Heart left ventricle (tissue), 16 donors: ENCODE data around the gene XPO6. TPM values are rescaled to one million over a fixed set of nuclear protein-coding genes. Genes with fewer than 3 reads are reported as not detected.

ENCODE experiments used
- ATAC-seq, 4 donors: fragments of 200-7000 bp; cut with Tn5 transposase; one replicate each; pipeline ENCODE4 v1.9.1; 2020 to 2022; ENCODE audit warnings: moderate library complexity in 4 of 4, mild to moderate bottlenecking in 3 of 4, moderate number of reproducible peaks in 1 of 4
- DNase-seq, 5 donors: peaks; one replicate each; pipeline ENCODE4 v3.0.0-alpha.2; 2020
- H3K27ac ChIP-seq, 12 donors: fragments of 200-600 bp; sonication (generic) in 4 of 12; one replicate each; pipeline versions ENCODE4 v1.5.0 to v1.8.0; 2016 to 2022; ENCODE audit warnings: mild to moderate bottlenecking in 2 of 12
- H3K27me3 ChIP-seq, 9 donors: fragments of 200-600 bp; sonication (generic) in 2 of 9; one replicate each; pipeline versions ENCODE4 v1.5.1 to v1.8.0; 2016 to 2022; ENCODE audit warnings: mild to moderate bottlenecking in 3 of 9
- H3K36me3 ChIP-seq, 9 donors: fragments of 200-600 bp; sonication (generic) in 2 of 9; one replicate each; pipeline versions ENCODE4 v1.5.0 to v1.8.0; 2018 to 2022; ENCODE audit warnings: mild to moderate bottlenecking in 2 of 9
- H3K4me1 ChIP-seq, 12 donors: fragments of 200-600 bp; sonication (generic) in 4 of 12; one replicate each; pipeline versions ENCODE4 v1.5.0 to v1.8.0; 2016 to 2022; ENCODE audit warnings: mild to moderate bottlenecking in 3 of 12
- H3K4me3 ChIP-seq, 12 donors: fragments of 200-600 bp; sonication (generic) in 4 of 12; one replicate each; pipeline versions ENCODE4 v1.5.0 to v1.8.0; 2017 to 2022; ENCODE audit warnings: mild to moderate bottlenecking in 9 of 12, moderate library complexity in 4 of 12
- H3K9me3 ChIP-seq, 12 donors: fragments of 200-600 bp; sonication (generic) in 4 of 12; one replicate each; pipeline versions ENCODE4 v1.5.0 to v1.8.0; 2016 to 2022; ENCODE audit warnings: mild to moderate bottlenecking in 1 of 12
- CTCF ChIP-seq, 12 donors: fragments of 200-600 bp; sonication (generic) in 4 of 12; IDR thresholded peaks; one replicate each; pipeline versions ENCODE4 v1.5.0 to v1.8.0; 2018 to 2022; ENCODE audit warnings: antibody characterized with exemption in 12 of 12, mild to moderate bottlenecking in 5 of 12
- POLR2A ChIP-seq, 2 donors: fragments of 450-650 bp; IDR thresholded peaks; one replicate each; pipeline ENCODE4 v1.6.1; 2017; ENCODE audit warnings: antibody characterized with exemption in 2 of 2, mild to moderate bottlenecking in 2 of 2, moderate library complexity in 2 of 2
- WGBS, 4 donors: extraction: QIAGEN DNeasy Blood & Tissue Kit in 2 of 4; methylation state at CpG; one replicate each; pipeline versions ENCODE4 v1.1.5 to v1.1.7; 2013 to 2018; 5-methylcytosine and 5-hydroxymethylcytosine counted together
- intact Hi-C, 10 donors: fragments of 100-400 bp; cut with DNase I; formaldehyde crosslinking; loops; one replicate each; pipeline versions ENCODE4 v1.11.1 to v1.14.2; 2022
- polyA plus RNA-seq, 2 donors: library from polyadenylated mRNA; stranded (reverse); fragments of 200-250 nt; gene quantifications; one replicate each; pipeline ENCODE4 v1.2.3, GENCODE V29; 2013
- total RNA-seq, 9 donors: library from RNA; depleted of rRNA in 2 of 9; stranded (reverse); fragments of >200 nt in 2 of 9; fragmentation: NEBNext Ultra II Directional in 3 of 9; extraction: Animal tissue kit (Norgen Biotek cat#: 25700) in 3 of 9; gene quantifications; one replicate each; pipeline versions ENCODE4 v1.1.0 to v1.2.4, GENCODE V29; 2016 to 2023
- donor health status: ischemic (EF 13 %, LVEDD 7.1; RV severe dilation, severe dysfunction).
- donor health status: healthy with polysubstance abuse.
- donor health status: DM: no; HTN: yes; CAD: no.
- donor health status: DM: no; HTN: no; CAD: no.
- donor health status: ischemic (EF 25% LVEDD 6.9; RV normal size, moderate dysfunction).
- donor health status: ischemic (EF 25% LVEDD 5.7; RV mildly dilated, moderate dysfunction).
- donor health status: healthy.
- donor health status: DM: yes; HTN: yes; CAD: no.
- donor health status: ischemic (EF 35%, LVEDD 5.7; RV mildly dilated, moderate dysfunction).
- donor health status: nonischemic (EF 11% LVEDD 7.7; RV severe dilation, severe dysfunction).
- donor health status: DM: yes; HTN: yes; CAD: no.
- donor health status: PGD.
- donor health status: ischemic (EF 29% LVEDD 5.4; RV normal size, mild dysfunction).
- donor health status: nonischemic (EF 23%, LVEDD 6.1; RV moderate dilation, normal function).

Gene XPO6
- total and polyA plus RNA-seq, 11 donors, result 19.8 to 78.0 (median 33.0) TPM

GRCh38 chr16:28193530-28194423, 18.0 kb downstream of the XPO6 start:
- peak overlapping the region in 1 of 12 donors; percentile 75 for H3K27ac ChIP-seq
- peak overlapping the region in 1 of 12 donors; percentile 21 for H3K4me3 ChIP-seq
- WGBS, 4 donors, result 81 to 85% (median 84%) methylated on average over 14 of the region's 14 CpGs
- H3K36me3 ChIP-seq, result peaks cover 0 to 14% (median 3%) of the 10 kb centered on the region in 9 donors
- DNase-seq (no peak), ATAC-seq (peak in 1 of 4 donors; percentile 5)
- TF ChIP-seq POLR2A (IDR thresholded peaks at IDR 0.05) (no peak), CTCF (IDR thresholded peaks at IDR 0.05) (no peak)
- no peaks in the 10 kb centered on the region for H3K9me3 ChIP-seq
- intact Hi-C loops, result no loop called here
- H3K4me1 ChIP-seq, result peaks cover 0 to 78% (median 13%) of the 10 kb centered on the region in 12 donors
- H3K27me3 ChIP-seq, result no peaks in the 10 kb centered on the region

GRCh38 chr16:28192806-28193529, 18.8 kb downstream of the XPO6 start:
- peak overlapping the region in 1 of 12 donors; percentile 75 for H3K27ac ChIP-seq
- no peaks in the 10 kb centered on the region for H3K9me3 ChIP-seq
- ATAC-seq (no peak), DNase-seq (no peak)
- peaks cover 0 to 86% (median 15%) of the 10 kb centered on the region in 12 donors for H3K4me1 ChIP-seq
- 70 to 81% (median 73%) methylated on average over 10 of the region's 10 CpGs for WGBS, 4 donors
- peaks cover 0 to 14% (median 3%) of the 10 kb centered on the region in 9 donors for H3K36me3 ChIP-seq
- intact Hi-C loops, result no loop called here
- no peak for TF ChIP-seq POLR2A (IDR thresholded peaks at IDR 0.05)
- peak overlapping the region in 1 of 12 donors; percentile 21 for H3K4me3 ChIP-seq
- no peaks in the 10 kb centered on the region for H3K27me3 ChIP-seq

- Histone ChIP-seq H3K27me3 (no peaks in the 10 kb centered on the region), H3K4me3 (no peak overlapping the region)
Observed at GRCh38 chr16:28191364-28191960, 20.3 kb downstream of the XPO6 start.

More at GRCh38 chr16:28191364-28191960, 20.3 kb downstream of the XPO6 start:
- DNase-seq, result no peak
- 89 to 93% (median 91%) methylated on average over 3 of the region's 3 CpGs for WGBS, 4 donors
- no peak for ATAC-seq
- TF ChIP-seq POLR2A (IDR thresholded peaks at IDR 0.05) (no peak), CTCF (IDR thresholded peaks at IDR 0.05) (no peak)
- H3K9me3 ChIP-seq, result no peaks in the 10 kb centered on the region
- peaks cover 0 to 91% (median 20%) of the 10 kb centered on the region in 12 donors for H3K4me1 ChIP-seq
- no peak overlapping the region for H3K27ac ChIP-seq
- intact Hi-C loops, result no loop called here
- peaks cover 0 to 14% (median 3%) of the 10 kb centered on the region in 9 donors for H3K36me3 ChIP-seq
